ENCODE data around the gene HS3ST6. TPM values are rescaled to one million over a fixed set of nuclear protein-coding genes. Genes with fewer than 3 reads are reported as not detected.

The HS3ST6 gene
- total and polyA plus RNA-seq, 9 of the 15 experiments (the other 6 are each of a cell fraction or from before 2014, with no cell fraction given), result not detected

- TF ChIP-seq PREB (CRISPR knock-in tag; IDR thresholded peaks at IDR 0.05) (0 out of 2 replicates have a peak, but pooled peaks have one; percentile 28), HMGXB4 (CRISPR knock-in tag; IDR thresholded peaks at IDR 0.05) (0 out of 2 replicates have a peak, but pooled peaks have one; percentile 41), FOXP4 (CRISPR knock-in tag; IDR thresholded peaks at IDR 0.05; ENCODE audit: borderline replicate concordance) (peak; percentile 36; the same call in 1 of the 2 replicates), SNRNP70 (optimal IDR thresholded peaks at IDR 0.05; ENCODE audit: low read depth, low read length) (peak; percentile 55), TFAP4 (CRISPR knock-in tag; IDR thresholded peaks at IDR 0.05; ENCODE audit: borderline replicate concordance) (peak; percentile 19; the same call in 1 of the 2 replicates), SUPT5H (IDR thresholded peaks at IDR 0.05) (peak; percentile 53)
Observed at GRCh38 chr16:1962161-1963153, 44.2 kb upstream of the HS3ST6 start (continued).
